Occipital lobe (tissue), 2 donors: Measurements from ENCODE around the gene EGR1. TPM values are rescaled to one million over a fixed set of nuclear protein-coding genes. Genes with fewer than 3 reads are reported as not detected.

Experiments used
- DNase-seq: peaks from one replicate; lab custom pipeline; 2025; lab: John Stamatoyannopoulos, UW
- total RNA-seq: library from RNA; depleted of rRNA; stranded (reverse); fragments of >200 nt; gene quantifications from one replicate; pipeline ENCODE4 v1.2.3, GENCODE V29; 2014

Gene EGR1
- 2.8 TPM for total RNA-seq

GRCh38 chr5:138465261-138466124 lies at the start of gene EGR1:
EGR1 (plus strand) TSS chr5:138465479; CDS start chr5:138465762, 283 bp downstream.
- DNase-seq: peak; percentile 95

GRCh38 chr5:138418444-138418843 lies 46.8 kb upstream of the EGR1 start:
- DNase-seq: no peak

- no peak for DNase-seq
Observed at GRCh38 chr5:138425079-138425478, 40.2 kb upstream of the EGR1 start.

DNA sequence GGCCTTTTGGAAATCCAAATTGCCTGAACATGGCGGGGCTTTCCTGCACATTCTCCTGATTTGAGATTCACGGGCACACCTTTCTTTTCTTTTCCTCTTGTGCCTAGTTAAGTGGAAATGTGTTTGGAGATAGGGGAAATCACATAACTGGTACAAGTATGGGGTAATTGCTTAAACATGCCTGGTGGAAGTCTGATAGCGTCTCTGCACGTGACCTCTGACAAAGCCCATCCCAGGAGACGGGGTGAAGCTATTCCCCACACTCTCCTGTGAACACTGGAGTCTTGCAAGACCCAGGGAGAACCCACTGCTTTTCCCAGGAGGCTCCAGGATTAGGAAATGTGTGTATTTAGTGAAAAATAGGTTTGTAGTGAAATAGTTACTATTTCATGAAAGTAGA lies 29.3 kb upstream of the EGR1 start:
- no peak for DNase-seq

DNA sequence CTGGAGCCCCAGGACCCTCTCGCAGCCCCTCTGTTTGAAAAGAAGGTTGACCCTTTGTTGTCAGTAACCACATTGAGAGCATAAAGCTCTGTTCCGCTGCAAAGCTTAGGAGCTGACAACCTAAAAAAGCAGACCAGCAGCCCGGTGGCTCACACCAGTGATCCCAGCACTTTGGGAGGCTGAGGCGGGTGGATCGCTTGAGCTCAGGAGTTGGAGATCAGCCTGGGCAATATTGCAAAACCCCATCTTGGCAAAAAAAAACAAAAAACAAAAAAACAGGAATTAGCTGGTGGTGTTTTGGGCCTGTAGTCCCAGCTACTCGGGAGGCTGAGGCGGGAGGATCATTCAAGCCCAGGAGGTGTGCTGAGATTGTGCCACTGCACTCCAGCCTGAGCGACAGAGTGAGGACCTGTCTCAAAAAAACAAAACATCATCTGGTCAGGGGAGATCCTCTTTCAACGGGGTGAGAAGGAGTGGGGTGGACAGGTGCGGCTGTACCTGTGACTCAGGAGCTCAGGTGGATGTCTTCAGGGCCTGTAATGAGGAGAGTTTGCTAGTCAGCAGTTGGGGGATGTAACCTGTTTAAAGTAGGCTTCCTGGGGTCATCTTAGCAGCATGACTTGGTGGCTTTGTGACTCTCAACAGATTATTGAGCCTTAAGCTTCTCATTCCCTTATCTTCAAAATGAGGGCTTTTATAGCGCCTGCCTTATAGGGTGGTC lies 27.1 kb upstream of the EGR1 start:
- DNase-seq: no peak

DNA sequence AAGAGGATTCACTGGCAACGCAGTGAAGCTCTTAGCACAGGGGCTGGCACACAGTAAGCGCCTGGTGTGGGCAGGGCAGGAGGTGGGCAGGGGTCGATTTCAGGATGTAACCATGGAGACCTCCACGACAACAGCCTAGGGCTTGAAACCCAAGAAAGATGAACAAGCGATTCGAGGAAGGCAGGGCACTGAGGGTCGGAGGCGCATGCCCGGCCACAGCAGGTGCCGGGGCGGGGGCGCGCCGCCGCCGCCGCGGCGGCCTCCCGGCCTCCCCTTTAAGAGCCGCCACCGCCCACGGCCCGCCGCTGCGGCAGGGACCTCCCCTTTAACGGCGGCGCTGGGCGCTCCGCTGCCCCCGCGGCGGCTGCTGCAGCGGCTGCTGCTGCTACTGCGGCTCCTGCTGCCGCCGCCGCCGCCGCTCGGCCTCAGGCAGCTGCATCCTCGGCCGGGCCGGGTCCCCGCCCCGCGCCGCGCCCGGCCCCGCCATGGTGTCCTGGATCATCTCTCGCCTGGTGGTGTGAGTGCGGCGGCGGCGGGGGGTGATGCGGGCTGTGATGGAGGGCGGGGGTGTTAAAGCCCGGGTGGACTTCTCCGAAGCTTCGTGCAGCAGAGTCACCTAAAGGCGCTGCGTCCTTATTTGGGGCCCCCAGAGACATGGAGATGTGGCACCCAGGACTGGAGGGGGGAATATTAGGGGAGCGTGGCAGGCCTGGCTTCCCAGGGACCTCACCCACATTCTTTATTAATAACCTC lies 26.4 kb upstream of the EGR1 start, which contains the start of gene REEP2:
Gene REEP2 (plus strand): TSS at position 334 of the 753 bp plus-strand sequence. CDS start 152 bp downstream, at position 486.
- peak; percentile 48 for DNase-seq

- DNase-seq: no peak
Observed at GRCh38 chr5:138439477-138440158, 25.7 kb upstream of the EGR1 start.

DNA sequence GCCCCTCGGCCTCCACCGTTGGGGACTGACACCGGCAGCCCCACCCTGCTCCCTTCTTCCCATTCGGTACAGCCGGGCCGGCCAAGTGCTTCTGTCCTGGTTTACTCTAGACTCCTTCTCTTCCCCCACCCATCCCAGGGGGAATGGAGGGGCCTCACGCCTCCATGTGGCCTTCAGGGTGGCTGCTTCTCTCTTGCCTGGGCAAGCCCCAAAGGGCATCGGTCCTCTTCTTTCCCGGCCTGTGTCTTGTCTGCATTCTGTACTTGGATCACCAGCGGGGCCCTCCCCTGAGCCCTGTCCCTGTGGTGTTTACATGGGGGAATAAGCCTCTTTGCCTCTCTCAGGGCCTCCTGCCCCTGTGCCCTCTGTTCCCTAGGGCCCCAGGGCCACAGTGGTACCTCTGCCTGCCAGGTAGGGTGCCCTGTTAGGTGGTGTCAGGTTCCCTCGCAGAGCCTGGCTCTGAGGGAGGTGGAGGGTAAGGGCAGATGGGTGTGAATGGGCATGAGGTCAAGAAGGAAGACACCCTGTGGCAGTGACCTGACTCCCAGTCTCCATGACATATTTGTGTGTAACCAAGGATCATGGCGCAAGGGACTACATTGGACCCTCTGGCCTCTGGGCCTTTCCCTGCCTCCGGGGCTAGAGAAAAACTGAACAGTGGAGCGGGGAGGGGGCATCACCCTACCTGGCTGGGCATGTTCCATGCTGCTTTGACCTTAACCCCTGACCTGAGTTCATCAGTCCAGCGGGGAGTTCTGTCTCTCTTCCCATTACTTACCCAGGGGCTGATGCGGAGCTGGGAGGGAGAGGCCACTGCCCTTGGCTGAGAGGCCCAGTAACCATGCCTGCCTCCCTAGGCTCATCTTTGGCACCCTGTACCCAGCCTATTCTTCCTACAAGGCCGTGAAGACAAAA lies 24.9 kb upstream of the EGR1 start:
- DNase-seq: no peak

DNA sequence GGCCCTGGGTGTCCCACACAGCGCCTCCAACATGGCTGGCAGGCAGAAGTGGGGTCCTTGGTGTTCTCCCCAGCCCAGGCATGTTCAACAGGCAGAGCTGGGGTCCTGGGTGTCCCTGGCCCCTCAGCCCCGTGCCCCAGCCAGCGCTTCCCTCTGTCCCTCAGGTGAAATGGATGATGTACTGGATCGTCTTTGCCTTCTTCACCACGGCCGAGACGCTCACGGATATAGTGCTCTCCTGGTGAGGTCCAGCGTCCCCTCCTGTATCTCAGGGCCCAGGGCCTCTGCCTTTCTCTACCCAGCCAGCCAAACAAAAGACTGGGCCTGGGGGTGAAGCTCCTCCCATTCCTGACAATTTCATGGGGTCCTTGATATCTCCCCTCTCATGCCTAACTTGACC lies 24.1 kb upstream of the EGR1 start:
- no peak for DNase-seq

DNA sequence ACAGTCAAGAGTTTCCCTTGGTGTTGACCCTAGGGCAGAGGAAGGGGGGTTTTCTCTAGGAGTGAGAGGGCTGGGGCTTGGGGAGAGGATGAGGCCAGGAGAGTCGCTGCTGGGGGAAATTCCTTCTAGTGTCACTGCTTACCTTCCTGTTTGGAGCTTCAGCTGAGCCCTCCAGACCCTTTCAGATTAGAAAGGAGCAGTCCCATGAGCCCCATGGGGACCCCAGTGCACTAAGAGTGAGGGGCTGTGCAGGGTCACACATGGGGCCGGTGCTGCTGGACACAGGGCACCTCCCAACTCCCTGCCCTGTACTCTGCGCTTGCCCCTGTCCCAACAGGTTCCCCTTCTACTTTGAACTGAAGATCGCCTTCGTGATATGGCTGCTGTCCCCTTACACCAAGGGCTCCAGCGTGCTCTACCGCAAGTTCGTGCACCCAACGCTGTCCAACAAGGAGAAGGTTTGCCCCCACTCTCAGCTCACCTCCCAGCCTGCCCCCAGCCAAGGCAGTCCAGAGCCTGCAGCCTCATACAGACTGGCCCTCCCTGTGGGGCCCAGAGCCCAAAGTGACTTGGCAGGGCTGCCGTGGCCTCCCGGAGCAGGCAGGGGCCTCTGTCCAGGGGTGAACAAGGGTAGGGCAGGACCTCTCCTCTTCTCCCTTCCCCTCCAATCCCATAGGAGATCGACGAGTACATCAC lies 21.1 kb upstream of the EGR1 start:
- DNase-seq: no peak

DNA sequence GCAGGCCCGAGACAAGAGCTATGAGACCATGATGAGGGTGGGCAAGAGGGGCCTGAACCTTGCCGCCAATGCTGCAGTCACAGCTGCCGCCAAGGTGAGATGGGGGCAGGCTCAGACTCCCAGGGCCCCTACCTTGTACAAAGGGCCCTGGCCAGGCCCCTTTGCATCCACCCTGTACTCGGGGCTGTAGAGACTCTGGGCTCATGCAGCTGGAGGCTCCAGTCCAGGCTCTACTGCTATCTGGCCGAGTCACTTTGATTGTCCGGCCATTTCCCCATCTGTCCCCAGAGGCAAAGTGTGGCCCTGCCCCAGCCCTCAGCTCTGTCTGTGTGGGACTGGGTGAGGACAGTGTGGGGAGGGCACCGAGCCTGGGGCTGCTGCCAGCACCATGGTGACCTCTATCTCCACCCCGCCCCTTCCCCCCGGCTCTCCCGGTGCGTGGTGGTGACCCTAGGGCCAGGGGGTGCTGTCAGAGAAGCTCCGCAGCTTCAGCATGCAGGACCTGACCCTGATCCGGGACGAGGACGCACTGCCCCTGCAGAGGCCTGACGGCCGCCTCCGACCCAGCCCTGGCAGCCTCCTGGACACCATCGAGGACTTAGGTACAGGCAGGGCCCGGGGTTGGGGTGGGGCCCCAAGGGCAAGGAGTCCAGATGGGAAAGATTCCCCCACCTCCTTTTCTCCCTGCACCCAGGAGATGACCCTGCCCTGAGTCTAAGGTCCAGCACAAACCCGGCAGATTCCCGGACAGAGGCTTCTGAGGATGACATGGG lies 20.3 kb upstream of the EGR1 start:
- no peak for DNase-seq

DNA sequence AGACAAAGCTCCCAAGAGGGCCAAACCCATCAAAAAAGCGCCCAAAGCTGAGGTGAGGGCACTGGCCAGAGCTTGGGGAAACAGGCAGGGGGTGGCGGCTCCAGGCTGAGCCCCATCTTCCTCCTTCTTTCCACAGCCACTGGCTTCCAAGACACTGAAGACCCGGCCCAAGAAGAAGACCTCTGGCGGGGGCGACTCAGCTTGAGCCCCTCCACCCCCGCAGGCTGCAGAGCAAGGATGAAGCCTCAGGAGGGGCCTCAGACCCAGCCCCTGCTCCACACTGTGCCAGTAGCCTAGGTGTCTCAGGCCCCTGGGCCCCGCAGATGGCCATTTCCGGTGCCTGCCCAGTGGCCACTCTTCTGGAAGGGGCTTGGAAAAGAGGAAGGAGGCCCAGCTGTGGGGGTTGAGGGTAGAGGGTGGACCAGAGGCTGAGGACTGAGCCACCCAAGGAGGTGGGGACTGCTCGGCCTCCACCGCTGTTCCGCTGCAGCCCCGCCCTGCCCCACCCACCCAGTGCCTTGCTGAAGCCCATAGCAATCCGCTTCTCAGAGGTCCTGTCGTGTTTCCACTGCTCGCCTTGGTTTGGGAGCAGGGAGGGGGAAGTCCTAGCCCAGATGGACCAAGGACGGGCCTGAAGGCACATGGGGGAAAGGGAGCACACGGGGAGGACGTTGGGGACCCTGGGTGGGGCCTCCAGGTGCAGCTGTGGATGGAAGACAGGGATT lies 19.6 kb upstream of the EGR1 start:
- DNase-seq: no peak

GRCh38 chr5:138448070-138448469 lies 17.2 kb upstream of the EGR1 start:
- DNase-seq: no peak

DNA sequence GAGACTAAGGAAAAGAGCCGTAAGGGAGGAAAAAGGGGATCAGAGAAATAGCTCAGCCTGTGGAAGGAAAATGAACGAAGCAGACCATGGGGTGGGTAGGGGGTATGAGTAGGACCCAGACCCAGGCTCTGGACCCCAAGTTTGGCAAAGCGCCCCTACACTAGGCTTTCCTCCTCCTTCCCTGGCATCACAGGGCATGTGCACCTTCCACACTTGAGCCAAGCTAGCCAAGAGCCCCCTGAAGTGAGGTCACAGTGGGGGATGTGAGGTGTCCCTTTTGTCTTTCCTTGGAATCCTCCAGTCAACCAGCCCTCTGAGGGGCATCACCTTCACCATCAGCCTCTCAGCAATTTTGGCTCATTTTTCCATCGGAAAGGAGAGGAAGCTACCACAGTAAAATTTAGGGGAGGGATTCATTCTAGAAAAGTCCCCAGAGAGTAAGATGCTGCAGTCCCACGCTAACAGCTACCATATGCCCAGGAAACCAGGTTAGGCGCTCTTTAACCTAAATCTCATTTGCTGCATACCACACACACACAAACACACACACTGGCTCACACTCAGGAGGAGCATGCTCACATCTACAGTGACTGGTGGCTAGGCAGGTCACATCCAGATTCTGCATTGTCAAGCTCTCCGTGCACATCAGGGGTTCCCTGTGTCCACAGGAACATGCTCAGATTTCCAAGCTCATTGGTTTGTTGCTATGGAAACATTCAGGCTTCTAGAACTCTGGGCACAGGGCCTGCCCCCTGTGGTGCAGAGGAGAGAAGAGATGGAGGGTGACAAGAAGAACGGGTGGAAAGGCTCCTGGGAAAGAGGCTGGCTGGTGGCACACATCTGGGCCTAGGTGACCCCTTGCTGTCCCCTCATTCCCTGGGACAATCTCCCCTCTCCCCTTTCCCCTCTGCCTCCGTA lies 16.5 kb upstream of the EGR1 start:
- no peak for DNase-seq

DNA sequence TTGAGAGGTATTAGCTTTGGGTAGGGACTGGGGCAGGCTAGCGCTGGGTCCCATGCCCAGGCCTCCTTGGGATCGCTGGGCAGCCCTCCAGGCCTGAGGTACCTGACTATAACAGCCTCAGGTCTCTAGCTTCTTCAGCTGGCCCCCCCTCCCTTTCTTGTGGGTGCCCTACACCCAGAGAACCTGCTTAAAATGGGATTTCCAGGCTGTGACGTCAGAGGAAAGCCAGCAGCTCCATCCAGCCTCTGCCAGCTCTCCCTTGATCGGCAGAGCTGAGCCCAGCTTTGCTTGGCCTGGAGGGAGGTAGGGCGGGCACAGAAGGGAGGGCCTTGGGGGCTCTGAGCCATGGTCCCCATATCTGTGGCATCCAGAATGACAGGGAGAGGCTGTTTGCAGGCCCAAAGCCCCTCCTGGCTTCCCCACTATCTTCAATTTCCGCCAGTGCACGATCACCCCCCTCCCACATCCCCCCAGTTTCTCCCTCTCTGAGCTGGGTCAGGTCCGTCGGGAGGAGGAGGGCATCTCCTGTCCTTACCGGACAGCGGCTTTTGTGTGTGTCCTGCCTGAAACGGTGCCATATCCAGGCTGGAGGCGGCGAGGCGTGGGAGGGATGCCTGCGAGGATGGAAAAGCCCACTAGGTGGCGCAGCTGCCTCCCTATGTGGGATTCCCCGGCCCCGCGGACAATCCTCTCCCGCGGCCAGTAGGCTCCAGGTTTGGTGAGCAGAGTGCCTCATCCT lies 15.6 kb upstream of the EGR1 start:
- peak; percentile 78 for DNase-seq

DNA sequence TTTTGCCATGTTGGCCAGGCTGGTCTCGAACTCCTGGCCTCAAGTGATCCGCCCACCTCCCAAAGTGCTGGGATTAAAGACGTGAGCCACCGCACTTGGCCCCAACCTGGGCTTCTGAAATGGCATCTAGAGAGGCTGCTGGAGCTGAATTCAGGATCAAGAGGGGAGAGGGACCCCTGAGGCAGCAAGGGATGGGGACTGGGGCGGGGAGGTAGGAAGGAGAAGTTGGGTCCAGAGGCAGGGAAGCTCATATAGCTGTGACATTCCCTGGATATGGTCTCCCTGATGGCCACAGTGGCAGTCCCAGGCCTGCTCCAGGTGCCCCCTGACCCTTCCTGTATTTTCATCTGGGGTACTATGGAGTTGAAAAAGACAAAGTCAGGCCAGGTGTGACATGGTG lies 14.3 kb upstream of the EGR1 start:
- no peak for DNase-seq
